ENCODE results near the gene LDB1.

Gene LDB1

GRCh38 chr10:102118867-102119266, 1.3 kb downstream of the LDB1 start:
- DNase-seq (ENCODE audit: low read depth), result no peak
- TF ChIP-seq CTCF (IDR thresholded peaks at IDR 0.05; ENCODE audit: control insufficient read depth, insufficient read depth, low read depth, low read length, missing control alignments), result no peak
- peak overlapping the region; percentile 99 for H3K4me3 ChIP-seq (ENCODE audit: control insufficient read depth, low read depth, low read length)

- H3K4me3 ChIP-seq (ENCODE audit: control insufficient read depth, low read depth, low read length), result peak overlapping the region; percentile 19
- TF ChIP-seq CTCF (IDR thresholded peaks at IDR 0.05; ENCODE audit: control insufficient read depth, insufficient read depth, low read depth, low read length, missing control alignments), result peak; percentile 26
- no peak for DNase-seq (ENCODE audit: low read depth)
Observed at GRCh38 chr10:102117391-102118159, 2.6 kb downstream of the LDB1 start.

- no peak for TF ChIP-seq CTCF (IDR thresholded peaks at IDR 0.05; ENCODE audit: control insufficient read depth, insufficient read depth, low read depth, low read length, missing control alignments)
- DNase-seq (ENCODE audit: low read depth), result no peak
- peak overlapping the region; percentile 21; the same call in 1 of the 2 replicates for H3K4me3 ChIP-seq (ENCODE audit: control insufficient read depth, low read depth, low read length)
Observed at GRCh38 chr10:102116656-102117055, 3.5 kb downstream of the LDB1 start.

GRCh38 chr10:102115775-102116174, 4.4 kb downstream of the LDB1 start:
- no peak overlapping the region for H3K4me3 ChIP-seq (ENCODE audit: control insufficient read depth, low read depth, low read length)
- no peak for TF ChIP-seq CTCF (IDR thresholded peaks at IDR 0.05; ENCODE audit: control insufficient read depth, insufficient read depth, low read depth, low read length, missing control alignments)
- DNase-seq (ENCODE audit: low read depth), result no peak

GRCh38 chr10:102114861-102115618, 5.1 kb downstream of the LDB1 start:
- no peak for DNase-seq (ENCODE audit: low read depth)
- TF ChIP-seq CTCF (IDR thresholded peaks at IDR 0.05; ENCODE audit: control insufficient read depth, insufficient read depth, low read depth, low read length, missing control alignments), result no peak
- peak overlapping the region; percentile 80 for H3K4me3 ChIP-seq (ENCODE audit: control insufficient read depth, low read depth, low read length)

- TF ChIP-seq CTCF (IDR thresholded peaks at IDR 0.05; ENCODE audit: control insufficient read depth, insufficient read depth, low read depth, low read length, missing control alignments), result no peak
- no peak for DNase-seq (ENCODE audit: low read depth)
Observed at GRCh38 chr10:102113956-102114857, 6.0 kb downstream of the LDB1 start.

More at GRCh38 chr10:102113956-102114857, 6.0 kb downstream of the LDB1 start:
- peak overlapping the region; percentile 80 for H3K4me3 ChIP-seq (ENCODE audit: control insufficient read depth, low read depth, low read length)
